SJSA1 (cell line): Measurements from ENCODE around the gene PLD1. TPM values are rescaled to one million over a fixed set of nuclear protein-coding genes. Genes with fewer than 3 reads are reported as not detected.

Experiments
- DNase-seq, 2 experiments: peaks; one replicate each; pipeline ENCODE4 v3.0.0-alpha.2; 2015 to 2020; ENCODE audit warnings: low spot score in 2 of 2, low read depth in 1 of 2
- H3K27ac ChIP-seq: fragments of 250-450 bp; sonication (Bioruptor Pico); 2 replicates; pipeline ENCODE4 v1.5.1; 2020; ENCODE audit warnings: mild to moderate bottlenecking, moderate library complexity
- H3K27me3 ChIP-seq: fragments of 250-450 bp; sonication (Bioruptor Pico); replicated peaks from 2 replicates; pipeline ENCODE4 v1.5.1; 2020; ENCODE audit warnings: mild to moderate bottlenecking, moderate library complexity
- H3K36me3 ChIP-seq: fragments of 250-450 bp; sonication (Bioruptor Pico); 2 replicates; pipeline ENCODE4 v1.5.1; 2020; ENCODE audit warnings: mild to moderate bottlenecking
- H3K4me1 ChIP-seq: fragments of 250-450 bp; sonication (Bioruptor Pico); replicated peaks from 2 replicates; pipeline ENCODE4 v1.6.1; 2021; ENCODE audit warnings: mild to moderate bottlenecking
- H3K4me3 ChIP-seq: fragments of 250-450 bp; sonication (Bioruptor Pico); 2 replicates; pipeline ENCODE4 v1.5.1; 2020; ENCODE audit warnings: mild to moderate bottlenecking
- H3K9me3 ChIP-seq: fragments of 250-450 bp; sonication (Bioruptor Pico); replicated peaks from 2 replicates; pipeline ENCODE4 v1.5.1; 2020; ENCODE audit warnings: mild to moderate bottlenecking
- total RNA-seq: library from RNA; depleted of rRNA; stranded (reverse); fragments of >200 nt; shearing (Covaris generic); gene quantifications from 2 replicates; pipeline ENCODE4 v1.2.3, GENCODE V29; 2014

PLD1 gene
- total RNA-seq, 1 experiment from 2014 or later: 3.3 TPM

GRCh38 chr3:171666516-171666915, 143.8 kb downstream of the PLD1 start:
- Histone ChIP-seq H3K4me1 (no peaks in the 10 kb centered on the region), H3K27me3 (no peaks in the 10 kb centered on the region), H3K27ac (no peak overlapping the region), H3K9me3 (no peaks in the 10 kb centered on the region), H3K36me3 (no peaks in the 10 kb centered on the region), H3K4me3 (no peak overlapping the region)
- no peak for DNase-seq

GRCh38 chr3:171663805-171664204, 146.5 kb downstream of the PLD1 start:
- DNase-seq: no peak
- no peaks in the 10 kb centered on the region for H3K36me3 ChIP-seq
- no peaks in the 10 kb centered on the region for H3K9me3 ChIP-seq
- H3K27me3 ChIP-seq: no peaks in the 10 kb centered on the region
- H3K4me3 ChIP-seq: no peak overlapping the region
- H3K27ac ChIP-seq: no peak overlapping the region
- H3K4me1 ChIP-seq: no peaks in the 10 kb centered on the region

DNA sequence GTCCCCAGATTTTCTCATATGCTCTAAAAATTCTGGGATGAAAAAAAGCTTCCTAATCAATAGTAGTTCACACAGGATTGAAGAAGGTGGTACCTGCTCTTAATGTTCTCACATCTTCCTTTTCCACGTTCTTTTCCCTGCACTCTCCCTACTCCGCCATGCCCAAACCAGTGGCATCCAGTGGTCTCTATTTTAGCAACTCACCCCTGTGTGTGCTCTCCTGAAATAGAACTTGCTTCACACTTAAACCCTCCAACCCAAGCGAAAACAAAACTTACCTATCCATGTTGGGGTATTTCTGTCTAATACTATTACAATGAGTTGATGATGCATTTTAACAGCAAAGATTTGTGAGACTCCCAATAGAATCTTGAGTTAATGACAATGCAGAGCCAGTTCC, 148.8 kb downstream of the PLD1 start:
- Histone ChIP-seq H3K9me3 (no peaks in the 10 kb centered on the region), H3K27me3 (no peaks in the 10 kb centered on the region), H3K27ac (no peak overlapping the region), H3K36me3 (no peaks in the 10 kb centered on the region), H3K4me3 (no peak overlapping the region), H3K4me1 (no peaks in the 10 kb centered on the region)
- no peak for DNase-seq

DNA sequence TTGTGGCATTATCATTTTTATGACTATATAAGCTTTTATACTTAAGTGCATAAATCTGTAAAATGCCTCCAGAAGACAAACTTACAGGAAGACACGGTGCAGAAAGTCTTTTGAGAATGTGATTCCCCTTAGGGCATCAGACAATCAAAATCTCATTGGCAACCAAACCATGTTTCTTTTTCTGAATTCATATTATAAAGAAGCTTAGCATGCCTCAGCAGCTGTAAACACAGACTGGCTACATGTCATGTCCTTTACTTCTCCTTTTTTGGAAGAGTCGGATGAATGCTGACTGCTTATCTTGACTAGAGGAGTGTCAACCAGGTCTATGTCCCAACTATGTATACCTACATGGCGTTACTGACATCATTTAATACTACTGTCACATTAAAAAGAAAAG, 150.1 kb downstream of the PLD1 start:
- no peaks in the 10 kb centered on the region for H3K27me3 ChIP-seq
- no peak overlapping the region for H3K27ac ChIP-seq
- H3K36me3 ChIP-seq: no peaks in the 10 kb centered on the region
- no peaks in the 10 kb centered on the region for H3K4me1 ChIP-seq
- H3K4me3 ChIP-seq: no peak overlapping the region
- DNase-seq: no peak
- H3K9me3 ChIP-seq: no peaks in the 10 kb centered on the region

DNA sequence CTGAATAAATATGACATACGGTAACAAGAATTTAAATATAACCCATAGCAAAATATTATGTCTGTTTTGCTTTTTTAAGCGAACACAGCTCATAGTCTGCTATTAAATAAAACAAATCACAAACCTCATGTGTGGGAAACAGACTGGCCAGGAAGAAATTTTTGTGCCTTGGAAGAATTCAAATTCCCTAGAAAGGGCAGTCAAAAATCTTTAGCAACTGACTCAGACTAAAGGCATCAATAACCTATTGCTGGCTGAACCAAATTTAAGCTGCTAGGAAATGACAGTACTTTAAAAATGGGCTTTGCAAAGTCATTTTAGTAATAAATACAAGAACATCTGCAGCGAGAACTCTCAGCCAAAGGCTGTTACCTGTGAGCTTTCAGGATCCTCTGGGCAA, 151.4 kb downstream of the PLD1 start:
- no peak for DNase-seq

DNA sequence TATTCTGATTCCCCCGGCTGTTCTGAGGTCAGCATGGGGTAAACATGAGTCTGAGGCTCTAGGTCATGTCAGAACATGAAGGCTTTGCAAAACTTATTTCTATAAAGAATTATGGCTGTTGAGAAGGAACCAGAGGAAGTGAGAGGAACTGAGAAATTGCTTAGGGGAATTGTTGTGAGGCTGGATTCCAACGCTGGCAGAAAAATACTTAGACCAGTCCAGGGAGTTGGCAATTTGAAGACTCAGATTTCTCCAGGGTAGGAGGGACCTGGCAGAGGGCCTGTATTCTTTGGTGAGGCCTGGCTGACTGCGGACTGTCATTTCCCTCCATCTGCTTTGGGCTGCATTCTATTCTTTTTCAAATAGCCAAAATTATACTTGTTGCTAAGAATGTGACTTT, 155.5 kb downstream of the PLD1 start:
- Histone ChIP-seq H3K36me3 (no peaks in the 10 kb centered on the region), H3K27ac (no peak overlapping the region), H3K27me3 (no peaks in the 10 kb centered on the region), H3K9me3 (no peaks in the 10 kb centered on the region), H3K4me3 (no peak overlapping the region), H3K4me1 (no peaks in the 10 kb centered on the region)
- no peak for DNase-seq

More for the DNA sequence above, 151.4 kb downstream of the PLD1 start:
- Histone ChIP-seq H3K9me3 (no peaks in the 10 kb centered on the region), H3K4me3 (no peak overlapping the region), H3K27ac (no peak overlapping the region), H3K36me3 (no peaks in the 10 kb centered on the region), H3K27me3 (no peaks in the 10 kb centered on the region), H3K4me1 (no peaks in the 10 kb centered on the region)

GRCh38 chr3:171654326-171654725, 156.0 kb downstream of the PLD1 start:
- Histone ChIP-seq H3K4me1 (no peaks in the 10 kb centered on the region), H3K27ac (no peak overlapping the region)
- DNase-seq: no peak

DNA sequence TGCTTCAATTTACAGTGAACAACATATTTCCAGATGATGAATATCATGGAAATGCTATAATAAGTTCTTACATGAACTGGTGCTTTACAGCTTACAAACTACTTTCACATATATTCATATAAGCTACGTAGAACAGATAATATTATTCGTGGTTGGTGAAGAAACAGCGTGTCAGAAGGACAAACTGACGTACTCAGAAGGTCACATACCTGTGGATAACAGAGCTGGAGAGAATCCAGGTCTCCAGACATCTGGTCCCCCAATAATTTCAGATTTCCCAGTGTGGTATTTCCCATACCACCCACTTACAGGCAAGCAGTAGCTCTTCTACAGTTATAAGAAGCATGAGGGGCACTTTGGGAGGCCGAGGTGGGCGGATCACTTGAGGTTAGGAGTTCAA, 156.6 kb downstream of the PLD1 start:
- H3K36me3 ChIP-seq: no peaks in the 10 kb centered on the region
- H3K4me3 ChIP-seq: no peak overlapping the region
- no peaks in the 10 kb centered on the region for H3K4me1 ChIP-seq
- no peaks in the 10 kb centered on the region for H3K27me3 ChIP-seq
- DNase-seq: no peak
- no peak overlapping the region for H3K27ac ChIP-seq
- no peaks in the 10 kb centered on the region for H3K9me3 ChIP-seq

More at GRCh38 chr3:171654326-171654725, 156.0 kb downstream of the PLD1 start:
- Histone ChIP-seq H3K36me3 (no peaks in the 10 kb centered on the region), H3K4me3 (no peak overlapping the region), H3K9me3 (no peaks in the 10 kb centered on the region), H3K27me3 (no peaks in the 10 kb centered on the region)

- no peaks in the 10 kb centered on the region for H3K9me3 ChIP-seq
- H3K4me3 ChIP-seq: no peak overlapping the region
- H3K27me3 ChIP-seq: no peaks in the 10 kb centered on the region
- no peak for DNase-seq
- no peaks in the 10 kb centered on the region for H3K4me1 ChIP-seq
- no peaks in the 10 kb centered on the region for H3K36me3 ChIP-seq
- no peak overlapping the region for H3K27ac ChIP-seq
Observed at GRCh38 chr3:171652932-171653331, 157.4 kb downstream of the PLD1 start.

DNA sequence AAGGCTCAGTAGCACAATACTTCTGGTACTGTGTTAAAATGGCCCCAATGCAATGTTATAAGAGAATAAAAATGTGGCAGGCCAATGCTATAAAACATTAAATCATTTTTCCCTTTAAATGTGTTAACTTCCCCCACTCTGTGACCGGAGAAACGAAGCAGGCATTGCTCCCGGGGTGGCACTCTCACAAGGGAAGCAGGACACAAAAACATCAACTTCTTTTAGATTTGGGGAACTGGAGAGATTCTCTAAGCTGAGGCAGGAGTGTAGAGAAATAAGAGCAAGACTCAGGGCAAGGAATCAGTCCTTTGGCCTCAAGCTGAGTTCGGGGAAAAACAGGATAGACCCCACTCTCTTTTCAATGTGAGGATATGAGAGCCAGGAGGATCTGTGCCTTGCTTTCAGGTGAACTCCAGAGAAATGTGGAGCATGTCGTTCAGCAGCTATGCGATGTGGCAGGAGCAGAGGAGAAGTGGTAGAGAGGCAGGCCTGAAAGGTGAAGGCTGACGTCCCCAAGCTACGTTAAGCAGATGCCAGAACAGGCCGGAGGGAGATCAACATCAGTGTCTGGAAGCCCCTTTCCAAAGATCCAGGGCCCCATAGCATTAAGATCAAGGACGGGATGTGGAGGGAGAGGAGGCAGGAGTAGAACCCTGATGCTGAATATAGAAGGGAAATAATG, 160.2 kb downstream of the PLD1 start:
- no peak overlapping the region for H3K4me3 ChIP-seq
- no peak for DNase-seq
- no peaks in the 10 kb centered on the region for H3K4me1 ChIP-seq
- H3K27ac ChIP-seq: no peak overlapping the region
- H3K36me3 ChIP-seq: no peaks in the 10 kb centered on the region
- no peaks in the 10 kb centered on the region for H3K27me3 ChIP-seq
- H3K9me3 ChIP-seq: no peaks in the 10 kb centered on the region

GRCh38 chr3:171649267-171649666, 161.0 kb downstream of the PLD1 start:
- DNase-seq: no peak
- no peaks in the 10 kb centered on the region for H3K27me3 ChIP-seq
- H3K27ac ChIP-seq: no peak overlapping the region
- H3K4me3 ChIP-seq: no peak overlapping the region
- H3K4me1 ChIP-seq: no peaks in the 10 kb centered on the region
- no peaks in the 10 kb centered on the region for H3K9me3 ChIP-seq
- H3K36me3 ChIP-seq: no peaks in the 10 kb centered on the region

DNA sequence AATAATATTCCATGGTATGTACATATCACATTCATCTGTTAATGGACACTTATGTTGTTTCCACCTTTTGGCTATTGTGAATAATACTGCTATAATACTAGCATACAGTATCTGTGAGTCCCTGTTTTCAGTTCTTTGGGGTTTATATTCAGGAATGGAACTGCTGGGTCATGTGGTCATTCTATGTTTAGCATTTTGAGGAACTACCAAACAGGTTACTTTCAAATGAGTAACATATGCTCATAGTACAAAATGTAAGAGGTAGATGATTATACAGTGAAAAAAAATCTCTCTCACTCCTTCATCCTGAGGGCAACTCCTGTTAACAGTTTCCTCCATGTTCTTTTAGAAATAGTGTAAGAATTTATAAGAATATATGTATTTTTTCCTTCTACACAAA, 162.2 kb downstream of the PLD1 start:
- H3K4me1 ChIP-seq: no peaks in the 10 kb centered on the region
- no peaks in the 10 kb centered on the region for H3K36me3 ChIP-seq
- DNase-seq: no peak
- H3K27me3 ChIP-seq: no peaks in the 10 kb centered on the region
- H3K4me3 ChIP-seq: no peak overlapping the region
- no peak overlapping the region for H3K27ac ChIP-seq
- H3K9me3 ChIP-seq: no peaks in the 10 kb centered on the region

GRCh38 chr3:171646357-171647133, 163.7 kb downstream of the PLD1 start:
- no peaks in the 10 kb centered on the region for H3K9me3 ChIP-seq
- H3K27ac ChIP-seq: no peak overlapping the region
- H3K36me3 ChIP-seq: no peaks in the 10 kb centered on the region
- no peaks in the 10 kb centered on the region for H3K4me1 ChIP-seq
- H3K4me3 ChIP-seq: no peak overlapping the region
- DNase-seq: peak in 1 of 2 experiments; percentile 37
- H3K27me3 ChIP-seq: no peaks in the 10 kb centered on the region

- no peak for DNase-seq
- no peaks in the 10 kb centered on the region for H3K36me3 ChIP-seq
- H3K27ac ChIP-seq: no peak overlapping the region
- H3K4me1 ChIP-seq: peaks cover 9% of the 10 kb centered on the region
- no peak overlapping the region for H3K4me3 ChIP-seq
- no peaks in the 10 kb centered on the region for H3K27me3 ChIP-seq
- no peaks in the 10 kb centered on the region for H3K9me3 ChIP-seq
Observed at GRCh38 chr3:171644681-171645080, 165.6 kb downstream of the PLD1 start.
